Panc1 (cell line): ENCODE results near the gene CASQ1. TPM values are rescaled to one million over a fixed set of nuclear protein-coding genes. Genes with fewer than 3 reads are reported as not detected.

Source experiments
- ATAC-seq: fragments of 200-7000 bp; cut with Tn5 transposase; 2 replicates; pipeline ENCODE4 v1.9.1; 2020; ENCODE audit warnings: mild to moderate bottlenecking, moderate library complexity
- BruUV-seq: library from RNA; stranded (reverse); fragments of 400-500 nt; replicated peaks from 2 replicates; lab custom pipeline; 2021; lab: Mats Ljungman, UMichigan
- CTCF ChIA-PET: fragments of 300-600 bp; sonication (Branson Sonifier 250); formaldehyde crosslinking; loops from one replicate; lab custom pipeline; 2022; ENCODE audit warnings: antibody characterized with exemption; lab: Charles Lee
- POLR2A ChIA-PET: fragments of 300-600 bp; sonication (Branson Sonifier 250); formaldehyde crosslinking; loops from one replicate; lab custom pipeline; 2022; ENCODE audit warnings: antibody characterized with exemption; lab: Charles Lee
- DNase-seq: peaks from one replicate; pipeline ENCODE4 v3.0.0-alpha.2; 2010; ENCODE audit warnings: low read depth, low spot score
- H3K27ac ChIP-seq: 2 replicates; pipeline ENCODE4 v1.5.1; 2011; ENCODE audit warnings: mild to moderate bottlenecking, low read length, inconsistent platforms
- H3K27me3 ChIP-seq: fragments of 200-500 bp; sonication (Bioruptor generic); 2 replicates; pipeline ENCODE4 v1.6.0; 2014; ENCODE audit warnings: low read length, inconsistent platforms; ENCODE audit not compliant: control insufficient read depth, insufficient read depth
- H3K36me3 ChIP-seq: fragments of 200-500 bp; sonication (Bioruptor generic); 2 replicates; pipeline ENCODE4 v1.5.1; 2014; ENCODE audit warnings: inconsistent platforms, mild to moderate bottlenecking, low read length, moderate library complexity; ENCODE audit not compliant: control insufficient read depth, insufficient read depth
- H3K4me1 ChIP-seq: 2 replicates; pipeline ENCODE4 v1.5.1; 2011; ENCODE audit warnings: inconsistent platforms, mild to moderate bottlenecking, low read length, moderate library complexity; ENCODE audit not compliant: control insufficient read depth, insufficient read depth
- H3K4me3 ChIP-seq, 2 experiments: 2 replicates each; pipeline ENCODE4 v1.5.1; 2011 to 2012; ENCODE audit warnings: low read depth in 2 of 2, low read length in 2 of 2, mild to moderate bottlenecking in 2 of 2, inconsistent platforms in 1 of 2, moderate library complexity in 1 of 2
- H3K9me3 ChIP-seq: fragments of 200-500 bp; sonication (Bioruptor generic); 2 replicates; pipeline ENCODE4 v1.5.1; 2014; ENCODE audit warnings: low read depth, mild to moderate bottlenecking, inconsistent platforms, low read length, moderate library complexity; ENCODE audit not compliant: control insufficient read depth, insufficient read depth
- POLR2AphosphoS5 ChIP-seq: IDR thresholded peaks from 2 replicates; pipeline ENCODE4 v1.6.1; 2012; ENCODE audit warnings: mild to moderate bottlenecking, low read depth, low read length, moderate library complexity
- SIN3A ChIP-seq: IDR thresholded peaks from 2 replicates; pipeline ENCODE4 v1.6.1; 2012; ENCODE audit warnings: low read depth, mild to moderate bottlenecking, low read length, moderate library complexity, borderline replicate concordance; ENCODE audit not compliant: insufficient read depth
- TCF7L2 ChIP-seq: IDR thresholded peaks from 2 replicates; pipeline ENCODE4 v1.6.1; 2011; ENCODE audit warnings: mild to moderate bottlenecking, low read depth, low read length, inconsistent platforms
- in situ Hi-C: cut with HindIII; loops from 2 replicates; pipeline ENCODE4 v1.10.0; 2016; ENCODE audit warnings: low sequenced_read_pairs, low pct_unique_long_range_greater_than_20kb
- intact Hi-C: fragments of 100-400 bp; cut with micrococcal nuclease; formaldehyde crosslinking; loops from one replicate; pipeline ENCODE4 v1.10.0; 2022; ENCODE audit not compliant: unreplicated experiment
- total RNA-seq: library from RNA; stranded (reverse); gene quantifications from one replicate; pipeline ENCODE4 v1.2.1, GENCODE V29; 2021; ENCODE audit not compliant: unreplicated experiment
- TF ChIP-seq, protein P1 (sequence below), 2 experiments: IDR thresholded peaks; 2 replicates each; pipeline ENCODE4 v1.6.1; 2011 to 2012; ENCODE audit warnings: low read depth in 2 of 2, control low read depth in 1 of 2, low read length in 1 of 2, mild to moderate bottlenecking in 1 of 2, moderate library complexity in 1 of 2; ENCODE audit not compliant: insufficient read depth in 1 of 2
- TF ChIP-seq, protein P2 (sequence below): fragments of 450-650 bp; IDR thresholded peaks from 2 replicates; pipeline ENCODE4 v1.5.1; 2017; ENCODE audit warnings: mild to moderate bottlenecking

The CASQ1 gene
- total RNA-seq, 1 experiment from 2014 or later: not detected

DNA sequence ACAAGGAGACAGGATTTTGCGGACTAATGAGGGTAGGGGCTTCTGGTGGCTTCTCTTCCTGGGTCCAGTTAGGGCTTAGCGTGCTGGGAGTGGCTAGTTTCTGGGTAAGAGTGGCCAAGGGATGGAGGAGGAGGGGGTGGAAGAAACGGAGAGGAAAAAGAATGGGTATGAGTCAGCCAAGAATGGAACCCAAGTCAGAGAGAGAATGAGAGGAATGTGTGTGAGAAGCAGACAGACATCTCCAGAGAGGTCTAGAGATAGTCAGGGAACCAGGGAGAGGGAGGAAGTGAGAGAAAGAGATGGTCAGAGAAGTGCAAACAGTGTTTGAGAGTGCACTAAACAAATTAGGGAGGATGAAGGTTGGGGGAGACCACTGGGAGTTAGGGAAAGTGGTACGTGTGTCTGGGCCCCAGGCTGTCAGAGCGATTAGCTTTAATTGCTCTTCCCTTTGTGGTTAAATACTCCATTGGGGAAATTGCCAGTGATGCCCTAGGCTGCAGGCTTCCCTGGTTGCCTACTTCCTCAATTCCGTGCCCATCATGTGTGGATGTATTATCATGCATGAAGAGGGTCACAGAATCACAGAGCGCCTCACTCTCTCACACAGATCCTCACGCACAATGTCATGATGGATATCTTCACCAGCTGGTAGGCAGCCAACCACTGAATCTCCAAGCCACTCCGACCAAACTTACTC is 16.2 kb downstream of the CASQ1 start:
- Histone ChIP-seq H3K4me1 (peaks cover 17% of the 10 kb centered on the region), H3K36me3 (peaks cover 3% of the 10 kb centered on the region; the same call in 1 of the 2 replicates), H3K4me3 (peak overlapping the region; percentile 80 to 87), H3K27me3 (no peaks in the 10 kb centered on the region), H3K27ac (peak overlapping the region; percentile 83), H3K9me3 (no peaks in the 10 kb centered on the region)
- in situ Hi-C loops (no loop called here), intact Hi-C loops (no loop called here)
- TF ChIP-seq TCF7L2: no peak
- TF ChIP-seq, protein P1, sequence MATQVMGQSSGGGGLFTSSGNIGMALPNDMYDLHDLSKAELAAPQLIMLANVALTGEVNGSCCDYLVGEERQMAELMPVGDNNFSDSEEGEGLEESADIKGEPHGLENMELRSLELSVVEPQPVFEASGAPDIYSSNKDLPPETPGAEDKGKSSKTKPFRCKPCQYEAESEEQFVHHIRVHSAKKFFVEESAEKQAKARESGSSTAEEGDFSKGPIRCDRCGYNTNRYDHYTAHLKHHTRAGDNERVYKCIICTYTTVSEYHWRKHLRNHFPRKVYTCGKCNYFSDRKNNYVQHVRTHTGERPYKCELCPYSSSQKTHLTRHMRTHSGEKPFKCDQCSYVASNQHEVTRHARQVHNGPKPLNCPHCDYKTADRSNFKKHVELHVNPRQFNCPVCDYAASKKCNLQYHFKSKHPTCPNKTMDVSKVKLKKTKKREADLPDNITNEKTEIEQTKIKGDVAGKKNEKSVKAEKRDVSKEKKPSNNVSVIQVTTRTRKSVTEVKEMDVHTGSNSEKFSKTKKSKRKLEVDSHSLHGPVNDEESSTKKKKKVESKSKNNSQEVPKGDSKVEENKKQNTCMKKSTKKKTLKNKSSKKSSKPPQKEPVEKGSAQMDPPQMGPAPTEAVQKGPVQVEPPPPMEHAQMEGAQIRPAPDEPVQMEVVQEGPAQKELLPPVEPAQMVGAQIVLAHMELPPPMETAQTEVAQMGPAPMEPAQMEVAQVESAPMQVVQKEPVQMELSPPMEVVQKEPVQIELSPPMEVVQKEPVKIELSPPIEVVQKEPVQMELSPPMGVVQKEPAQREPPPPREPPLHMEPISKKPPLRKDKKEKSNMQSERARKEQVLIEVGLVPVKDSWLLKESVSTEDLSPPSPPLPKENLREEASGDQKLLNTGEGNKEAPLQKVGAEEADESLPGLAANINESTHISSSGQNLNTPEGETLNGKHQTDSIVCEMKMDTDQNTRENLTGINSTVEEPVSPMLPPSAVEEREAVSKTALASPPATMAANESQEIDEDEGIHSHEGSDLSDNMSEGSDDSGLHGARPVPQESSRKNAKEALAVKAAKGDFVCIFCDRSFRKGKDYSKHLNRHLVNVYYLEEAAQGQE (IDR thresholded peaks at IDR 0.05; ENCODE audit: insufficient read depth in 1 of 2, low read depth in 2 of 2, low read length in 1 of 2): no peak
- TF ChIP-seq, protein P2, sequence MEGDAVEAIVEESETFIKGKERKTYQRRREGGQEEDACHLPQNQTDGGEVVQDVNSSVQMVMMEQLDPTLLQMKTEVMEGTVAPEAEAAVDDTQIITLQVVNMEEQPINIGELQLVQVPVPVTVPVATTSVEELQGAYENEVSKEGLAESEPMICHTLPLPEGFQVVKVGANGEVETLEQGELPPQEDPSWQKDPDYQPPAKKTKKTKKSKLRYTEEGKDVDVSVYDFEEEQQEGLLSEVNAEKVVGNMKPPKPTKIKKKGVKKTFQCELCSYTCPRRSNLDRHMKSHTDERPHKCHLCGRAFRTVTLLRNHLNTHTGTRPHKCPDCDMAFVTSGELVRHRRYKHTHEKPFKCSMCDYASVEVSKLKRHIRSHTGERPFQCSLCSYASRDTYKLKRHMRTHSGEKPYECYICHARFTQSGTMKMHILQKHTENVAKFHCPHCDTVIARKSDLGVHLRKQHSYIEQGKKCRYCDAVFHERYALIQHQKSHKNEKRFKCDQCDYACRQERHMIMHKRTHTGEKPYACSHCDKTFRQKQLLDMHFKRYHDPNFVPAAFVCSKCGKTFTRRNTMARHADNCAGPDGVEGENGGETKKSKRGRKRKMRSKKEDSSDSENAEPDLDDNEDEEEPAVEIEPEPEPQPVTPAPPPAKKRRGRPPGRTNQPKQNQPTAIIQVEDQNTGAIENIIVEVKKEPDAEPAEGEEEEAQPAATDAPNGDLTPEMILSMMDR: no peak
- no peak for TF ChIP-seq POLR2AphosphoS5
- TF ChIP-seq SIN3A: no peak
- no peak for DNase-seq
- ATAC-seq: no peak
- BruUV-seq: TSS peak; percentile 64
- CTCF ChIA-PET: interaction anchor here (1.4 kb wide), 1 partner anchor 13 kb away, joined by 3 read pairs; no protein-coding TSS in a partner anchor
- POLR2A ChIA-PET: no interaction called here

DNA sequence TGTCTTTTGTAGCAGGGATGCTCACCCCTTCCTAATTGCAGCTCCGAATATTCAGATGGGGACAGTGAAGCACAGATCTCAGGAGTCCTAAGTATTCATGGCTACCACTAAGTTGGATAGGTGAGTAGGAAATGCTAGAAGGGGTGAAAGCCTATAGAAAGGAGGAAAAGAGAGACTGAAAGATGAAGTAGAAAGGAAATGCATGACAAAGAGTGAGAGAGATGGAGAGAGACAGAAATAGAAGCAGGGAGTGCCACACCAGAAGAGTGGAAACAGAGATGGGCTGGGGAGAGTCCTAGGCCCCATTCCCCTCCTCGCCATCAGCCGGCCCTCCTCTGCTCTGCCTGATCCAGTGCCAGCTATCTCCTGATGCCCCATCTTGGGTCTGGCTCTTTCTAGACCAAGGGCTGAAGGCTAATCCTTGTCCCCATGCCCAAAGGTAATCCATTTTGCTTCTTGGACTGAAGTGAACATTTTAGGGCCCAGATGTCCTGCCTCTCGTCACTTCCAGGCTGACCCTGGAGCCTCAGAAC is 16.8 kb downstream of the CASQ1 start:
- no peaks in the 10 kb centered on the region for H3K27me3 ChIP-seq
- peaks cover 17% of the 10 kb centered on the region for H3K4me1 ChIP-seq
- ChIA-PET CTCF (no interaction called here), POLR2A (no interaction called here)
- DNase-seq: no peak
- H3K36me3 ChIP-seq: peaks cover 5% of the 10 kb centered on the region
- H3K9me3 ChIP-seq: no peaks in the 10 kb centered on the region
- BruUV-seq: no TSS peak
- H3K4me3 ChIP-seq: no peak overlapping the region; a peak in 1 of 4 replicates
- no peak overlapping the region for H3K27ac ChIP-seq
- no peak for ATAC-seq
- TF ChIP-seq POLR2AphosphoS5 (no peak), TCF7L2 (no peak), SIN3A (no peak)
- TF ChIP-seq, protein P1 (IDR thresholded peaks at IDR 0.05; ENCODE audit: insufficient read depth in 1 of 2, low read depth in 2 of 2, low read length in 1 of 2): no peak
- TF ChIP-seq, protein P2: no peak
- in situ Hi-C loops (no loop called here), intact Hi-C loops (no loop called here)
